ENCODE measurements around the gene RANBP3L.

DNA sequence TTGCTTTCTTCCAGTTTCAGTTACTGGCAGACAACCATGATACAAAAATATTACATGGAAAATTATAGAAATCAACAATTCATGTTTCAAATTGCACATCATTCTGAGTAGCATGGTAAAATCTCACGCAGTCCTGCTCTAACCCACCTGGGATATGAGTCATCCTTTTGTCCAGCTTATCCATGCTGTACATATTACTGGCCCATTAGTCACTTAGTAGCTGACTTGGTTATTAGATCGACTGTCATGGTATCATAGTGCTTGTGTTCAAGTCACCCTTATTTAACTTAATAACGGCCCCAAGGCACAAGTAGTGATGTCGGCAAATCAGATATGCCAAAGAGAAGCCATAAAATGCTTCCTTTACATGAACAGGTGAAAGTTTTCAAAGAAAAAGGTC lies 101.2 kb downstream of the RANBP3L start:
- TF ChIP-seq POLR2A (IDR thresholded peaks at IDR 0.05) (no peak), CTCF (IDR thresholded peaks at IDR 0.05) (no peak)
